Endodermal cell (in vitro differentiated cells): ENCODE results near the gene PRODH2. TPM values are rescaled to one million over a fixed set of nuclear protein-coding genes. Genes with fewer than 3 reads are reported as not detected.
A peak's percentile ranks its signal among the peaks of the same experiment; 100 is the strongest.

Experiments
- DNase-seq: peaks from one replicate; pipeline ENCODE4 v3.0.0-alpha.2; 2017
- H3K27ac ChIP-seq: 2 replicates; pipeline ENCODE4 v1.5.1; 2013; ENCODE audit warnings: mild to moderate bottlenecking, low read depth, low read length, moderate library complexity
- H3K27me3 ChIP-seq: 2 replicates; pipeline ENCODE4 v1.6.1; 2013; ENCODE audit warnings: mild to moderate bottlenecking, low read length, moderate library complexity; ENCODE audit not compliant: insufficient read depth, control insufficient read depth, poor library complexity, severe bottlenecking
- H3K36me3 ChIP-seq: 2 replicates; pipeline ENCODE4 v1.7.0; 2013; ENCODE audit warnings: mild to moderate bottlenecking, low read length, moderate library complexity; ENCODE audit not compliant: control insufficient read depth, insufficient read depth
- H3K4me1 ChIP-seq: one replicate; pipeline ENCODE4 v1.7.0; 2013; ENCODE audit warnings: low read length; ENCODE audit not compliant: control insufficient read depth, insufficient read depth
- H3K4me3 ChIP-seq: 2 replicates; pipeline ENCODE4 v1.5.1; 2013; ENCODE audit warnings: mild to moderate bottlenecking, low read length, moderate library complexity
- H3K9ac ChIP-seq: 2 replicates; pipeline ENCODE4 v1.6.1; 2013; ENCODE audit warnings: mild to moderate bottlenecking, low read length, moderate library complexity; ENCODE audit not compliant: poor library complexity, severe bottlenecking; ENCODE audit errors: extremely low read depth
- H3K9me3 ChIP-seq: 2 replicates; pipeline ENCODE4 v1.6.1; 2013; ENCODE audit warnings: mild to moderate bottlenecking, low read length, moderate library complexity; ENCODE audit not compliant: control insufficient read depth
- H3K27ac Mint-ChIP-seq: 2 replicates; pipeline ENCODE4 v1.8.0; 2020; ENCODE audit warnings: mixed read lengths
- H3K27me3 Mint-ChIP-seq: 2 replicates; pipeline ENCODE4 v1.8.0; 2021; ENCODE audit warnings: mild to moderate bottlenecking, mixed read lengths; ENCODE audit not compliant: insufficient read depth
- H3K36me3 Mint-ChIP-seq: 2 replicates; pipeline ENCODE4 v1.8.0; 2020; ENCODE audit warnings: low read depth, mixed read lengths
- H3K4me1 Mint-ChIP-seq: 2 replicates; pipeline ENCODE4 v1.8.0; 2020; ENCODE audit warnings: mixed read lengths
- H3K4me3 Mint-ChIP-seq: 2 replicates; pipeline ENCODE4 v1.8.0; 2020; ENCODE audit warnings: mild to moderate bottlenecking, moderate library complexity, mixed read lengths
- H3K9me3 Mint-ChIP-seq: 2 replicates; pipeline ENCODE4 v1.8.0; 2020; ENCODE audit warnings: mild to moderate bottlenecking, mixed read lengths
- WGBS, 2 experiments: methylation state at CpG; one replicate each; pipeline versions ENCODE4 v1.1.5 to v1.1.7; 2013; ENCODE audit warnings: missing lambda C conversion rate in 2 of 2, mixed read lengths in 1 of 2; ENCODE audit not compliant: insufficient coverage in 1 of 2, insufficient read length in 1 of 2; 5-methylcytosine and 5-hydroxymethylcytosine counted together
- total RNA-seq, 2 donors: library from RNA; stranded (reverse); fragmentation: NEBNext Ultra II Directional in 1 of 2; extraction: Animal tissue kit (Norgen Biotek cat#: 25700) in 1 of 2; gene quantifications; 2 replicates in 1 of 2; 3 replicates in 1 of 2; pipeline ENCODE4 v1.2.1, GENCODE V29; 2021
- TF ChIP-seq, protein P1 (sequence below): fragments of 200-600 bp; sonication (generic); conservative IDR thresholded peaks from 2 replicates; pipeline ENCODE4 v1.5.0; 2021; ENCODE audit warnings: antibody characterized with exemption, mild to moderate bottlenecking

The PRODH2 gene
- total RNA-seq, 2 donors from 2014 or later, result 1.0 to 1.5 TPM

DNA sequence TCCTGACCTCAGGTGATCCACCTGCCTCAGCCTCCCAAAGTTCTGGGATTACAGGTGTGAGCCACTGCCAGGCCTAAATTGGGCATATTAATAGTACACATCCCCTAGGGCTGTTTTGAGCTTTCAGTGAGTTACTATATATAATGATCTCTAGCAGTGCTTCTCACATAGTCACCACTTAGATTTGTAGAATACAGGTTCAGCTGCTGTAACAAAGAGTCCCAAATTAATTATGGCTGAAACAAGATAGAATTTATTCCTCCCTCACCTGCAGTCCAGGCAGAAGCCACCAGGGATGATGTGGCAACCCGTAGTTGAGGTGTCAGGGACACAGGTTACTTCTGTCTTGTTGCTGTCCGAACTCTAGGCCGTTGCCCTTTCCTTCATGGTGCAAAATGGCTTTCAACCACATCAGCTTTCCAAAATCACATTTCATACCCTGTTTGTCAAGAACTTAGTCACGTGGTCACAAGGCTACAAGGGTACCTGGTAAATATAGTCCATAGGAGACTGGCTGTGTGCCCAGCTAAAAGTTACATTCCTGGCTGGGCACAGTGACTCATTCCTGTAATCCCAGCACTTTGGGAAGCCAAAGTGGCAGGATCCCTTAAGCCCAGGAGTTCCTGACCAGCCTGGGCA, 51.8 kb downstream of the PRODH2 start:
- no peak overlapping the region for H3K4me3 ChIP-seq
- no peaks in the 10 kb centered on the region for H3K27me3 ChIP-seq
- H3K9me3 ChIP-seq, result no peaks in the 10 kb centered on the region
- no peaks in the 10 kb centered on the region for H3K4me1 ChIP-seq
- H3K27ac Mint-ChIP-seq, result no peak overlapping the region
- peaks cover 29% of the 10 kb centered on the region for H3K36me3 Mint-ChIP-seq
- no peaks in the 10 kb centered on the region for H3K9me3 Mint-ChIP-seq
- H3K27me3 Mint-ChIP-seq, result peaks cover 11% of the 10 kb centered on the region
- 95 to 98% methylated on average over 4 of the region's 4 CpGs for WGBS, 2 experiments
- H3K27ac ChIP-seq, result no peak overlapping the region
- no peak for DNase-seq
- H3K36me3 ChIP-seq, result peaks cover 27% of the 10 kb centered on the region
- H3K4me3 Mint-ChIP-seq, result no peak overlapping the region
- TF ChIP-seq, protein P1, sequence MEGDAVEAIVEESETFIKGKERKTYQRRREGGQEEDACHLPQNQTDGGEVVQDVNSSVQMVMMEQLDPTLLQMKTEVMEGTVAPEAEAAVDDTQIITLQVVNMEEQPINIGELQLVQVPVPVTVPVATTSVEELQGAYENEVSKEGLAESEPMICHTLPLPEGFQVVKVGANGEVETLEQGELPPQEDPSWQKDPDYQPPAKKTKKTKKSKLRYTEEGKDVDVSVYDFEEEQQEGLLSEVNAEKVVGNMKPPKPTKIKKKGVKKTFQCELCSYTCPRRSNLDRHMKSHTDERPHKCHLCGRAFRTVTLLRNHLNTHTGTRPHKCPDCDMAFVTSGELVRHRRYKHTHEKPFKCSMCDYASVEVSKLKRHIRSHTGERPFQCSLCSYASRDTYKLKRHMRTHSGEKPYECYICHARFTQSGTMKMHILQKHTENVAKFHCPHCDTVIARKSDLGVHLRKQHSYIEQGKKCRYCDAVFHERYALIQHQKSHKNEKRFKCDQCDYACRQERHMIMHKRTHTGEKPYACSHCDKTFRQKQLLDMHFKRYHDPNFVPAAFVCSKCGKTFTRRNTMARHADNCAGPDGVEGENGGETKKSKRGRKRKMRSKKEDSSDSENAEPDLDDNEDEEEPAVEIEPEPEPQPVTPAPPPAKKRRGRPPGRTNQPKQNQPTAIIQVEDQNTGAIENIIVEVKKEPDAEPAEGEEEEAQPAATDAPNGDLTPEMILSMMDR, result no peak
- no peak overlapping the region for H3K9ac ChIP-seq
- H3K4me1 Mint-ChIP-seq, result peaks cover 5% of the 10 kb centered on the region

DNA sequence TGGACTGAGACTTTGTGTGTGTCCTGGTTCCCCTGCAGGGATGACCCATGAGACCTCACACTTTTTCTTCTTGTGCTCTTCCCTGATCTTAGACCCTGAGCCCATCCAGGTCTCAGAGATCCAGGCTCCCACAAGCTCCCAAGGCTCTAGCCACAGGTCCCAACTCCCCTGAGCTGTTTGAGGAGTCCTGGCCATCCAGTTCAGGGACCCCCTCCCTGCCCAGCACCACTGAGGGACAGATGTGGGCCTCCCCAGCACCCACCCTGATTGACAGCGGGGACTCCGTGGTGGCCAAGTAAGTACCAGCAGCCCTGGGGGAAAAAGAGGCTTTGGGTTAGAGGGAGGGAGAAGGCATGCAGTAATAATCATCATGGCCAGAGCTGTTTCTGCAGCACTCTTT, 52.9 kb downstream of the PRODH2 start:
- Histone ChIP-seq H3K9me3 (no peaks in the 10 kb centered on the region), H3K27me3 (peaks cover 7% of the 10 kb centered on the region), H3K4me3 (no peak overlapping the region), H3K4me1 (no peaks in the 10 kb centered on the region), H3K27ac (no peak overlapping the region), H3K36me3 (peaks cover 23% of the 10 kb centered on the region), H3K9ac (no peak overlapping the region)
- Mint-ChIP-seq H3K36me3 (peaks cover 24% of the 10 kb centered on the region), H3K27ac (no peak overlapping the region), H3K4me1 (peaks cover 8% of the 10 kb centered on the region), H3K9me3 (no peaks in the 10 kb centered on the region), H3K4me3 (peak overlapping the region; percentile 91), H3K27me3 (peaks cover 19% of the 10 kb centered on the region)
- TF ChIP-seq, protein P1, result no peak
- DNase-seq, result peak; percentile 37
- 100% methylated on average over 2 of the region's 2 CpGs; no CpG with 5 or more reads in 1 of the 2 experiments for WGBS, 2 experiments

DNA sequence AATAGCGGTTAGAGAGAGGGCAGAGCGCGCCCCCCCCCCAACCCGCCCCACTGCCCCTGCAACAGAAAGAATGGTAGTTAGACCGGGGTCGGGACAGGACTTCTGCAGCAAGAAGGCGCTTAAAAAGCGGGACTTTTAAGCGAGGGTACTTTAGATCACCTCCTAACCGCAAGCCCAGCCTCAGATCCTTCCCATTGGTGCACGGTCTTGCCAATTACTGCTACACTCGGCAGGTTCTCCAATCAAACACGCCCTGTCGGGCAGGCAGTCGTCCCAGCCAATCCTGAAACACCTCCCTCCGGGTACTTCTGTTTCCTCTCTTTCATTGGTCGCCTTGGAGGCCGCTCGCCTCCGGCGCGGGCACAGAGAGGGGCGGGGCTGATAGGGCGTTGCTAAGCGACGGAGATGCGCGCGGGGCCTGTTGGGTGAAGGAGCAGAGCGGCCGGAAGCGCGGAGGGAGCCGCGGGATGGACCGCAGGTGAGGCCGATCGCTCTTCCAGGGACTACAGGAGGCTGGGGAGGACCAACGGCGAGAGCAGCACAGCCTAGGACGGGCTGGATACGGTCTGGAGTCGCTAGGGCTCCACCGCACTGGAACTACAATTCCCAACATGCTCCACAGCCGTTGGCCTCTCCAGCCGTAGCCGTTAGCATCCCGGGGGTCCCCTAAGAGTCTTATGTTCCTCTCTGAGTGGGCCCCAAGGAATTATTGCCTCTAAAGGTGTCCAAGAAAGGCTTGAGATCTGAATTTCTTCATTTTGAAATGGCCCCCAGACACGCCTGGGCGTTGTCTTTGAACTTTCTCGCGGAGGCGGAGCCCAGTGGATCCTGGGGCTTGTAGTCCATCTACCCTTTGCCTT, 54.7 kb downstream of the PRODH2 start, which contains the start of gene PROSER3:
Gene PROSER3, plus strand, starts transcription at position 428 of the 860 bp plus-strand sequence. Its CDS starts 40 bp downstream, at position 468.
- Histone ChIP-seq H3K9me3 (no peaks in the 10 kb centered on the region), H3K27me3 (peaks cover 7% of the 10 kb centered on the region), H3K9ac (peak within 1 kb of the TSS; percentile 82), H3K4me1 (no peaks in the 10 kb centered on the region), H3K36me3 (peaks cover 25% of the 10 kb centered on the region), H3K27ac (peak within 1 kb of the TSS; percentile 78), H3K4me3 (peak within 1 kb of the TSS; percentile 100)
- Mint-ChIP-seq H3K27ac (peak within 1 kb of the TSS; percentile 88), H3K9me3 (no peaks in the 10 kb centered on the region), H3K4me1 (peaks cover 8% of the 10 kb centered on the region), H3K27me3 (peaks cover 25% of the 10 kb centered on the region), H3K4me3 (peak within 1 kb of the TSS; percentile 91), H3K36me3 (peaks cover 19% of the 10 kb centered on the region)
- TF ChIP-seq, protein P1, result no peak
- peak; percentile 99 for DNase-seq
- WGBS, 2 experiments, result 0 to 2% methylated on average over 19 to 53 of the region's 53 CpGs
